Measurements from ENCODE around the gene AJAP1.

DNA sequence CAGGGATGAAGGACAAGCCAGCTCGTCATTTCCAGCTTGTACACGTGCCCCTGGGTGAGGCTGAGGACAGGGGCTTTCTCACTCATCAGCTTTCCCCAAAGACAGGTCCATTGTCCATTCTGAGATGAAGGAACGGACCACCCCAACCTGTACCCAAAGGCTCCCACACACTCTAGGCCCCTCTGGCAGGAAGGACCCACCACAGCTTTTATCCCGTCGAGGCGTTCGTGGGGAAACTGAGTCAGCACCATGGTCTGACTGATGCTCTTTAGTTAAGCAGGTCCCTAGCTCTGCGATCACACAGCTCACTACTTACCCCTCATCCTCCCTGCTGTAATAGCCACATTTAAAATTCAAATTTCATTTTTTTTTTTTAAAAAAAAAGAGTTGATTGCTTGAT is 117.3 kb downstream of the AJAP1 start:
- TF ChIP-seq, protein P1, sequence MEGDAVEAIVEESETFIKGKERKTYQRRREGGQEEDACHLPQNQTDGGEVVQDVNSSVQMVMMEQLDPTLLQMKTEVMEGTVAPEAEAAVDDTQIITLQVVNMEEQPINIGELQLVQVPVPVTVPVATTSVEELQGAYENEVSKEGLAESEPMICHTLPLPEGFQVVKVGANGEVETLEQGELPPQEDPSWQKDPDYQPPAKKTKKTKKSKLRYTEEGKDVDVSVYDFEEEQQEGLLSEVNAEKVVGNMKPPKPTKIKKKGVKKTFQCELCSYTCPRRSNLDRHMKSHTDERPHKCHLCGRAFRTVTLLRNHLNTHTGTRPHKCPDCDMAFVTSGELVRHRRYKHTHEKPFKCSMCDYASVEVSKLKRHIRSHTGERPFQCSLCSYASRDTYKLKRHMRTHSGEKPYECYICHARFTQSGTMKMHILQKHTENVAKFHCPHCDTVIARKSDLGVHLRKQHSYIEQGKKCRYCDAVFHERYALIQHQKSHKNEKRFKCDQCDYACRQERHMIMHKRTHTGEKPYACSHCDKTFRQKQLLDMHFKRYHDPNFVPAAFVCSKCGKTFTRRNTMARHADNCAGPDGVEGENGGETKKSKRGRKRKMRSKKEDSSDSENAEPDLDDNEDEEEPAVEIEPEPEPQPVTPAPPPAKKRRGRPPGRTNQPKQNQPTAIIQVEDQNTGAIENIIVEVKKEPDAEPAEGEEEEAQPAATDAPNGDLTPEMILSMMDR (conservative IDR thresholded peaks at IDR 0.05 in 1 of 2, IDR thresholded peaks at IDR 0.05 in 1 of 2; ENCODE audit: low read depth in 1 of 2, low read length in 2 of 2) = no peak
- no peak for TF ChIP-seq EZH2 (IDR thresholded peaks at IDR 0.05; ENCODE audit: low read length, missing control alignments)

All from fibroblast of lung (primary cell).